Gastroesophageal sphincter (tissue), 4 donors: Measurements from ENCODE around the gene PIAS2. TPM values are rescaled to one million over a fixed set of nuclear protein-coding genes. Genes with fewer than 3 reads are reported as not detected.

ENCODE experiments used
- ATAC-seq: fragments of 150-250 bp; one replicate; pipeline ENCODE4 v1.9.1; 2016; ENCODE audit warnings: mild to moderate bottlenecking, moderate library complexity
- H3K27ac ChIP-seq, 4 donors: fragments of 200-600 bp; sonication (generic) in 3 of 4; 1 replicate in 3 of 4; 2 replicates in 1 of 4; pipeline ENCODE4 v1.5.1; 2016 to 2019
- H3K27me3 ChIP-seq: fragments of 200-600 bp; sonication (generic); one replicate; pipeline ENCODE4 v1.5.1; 2019
- H3K36me3 ChIP-seq, 2 donors: fragments of 200-600 bp; sonication (generic); one replicate each; pipeline ENCODE4 v1.5.1; 2019; ENCODE audit warnings: control low read depth in 1 of 2
- H3K4me1 ChIP-seq, 3 donors: fragments of 200-600 bp; sonication (generic); 1 replicate in 2 of 3; 2 replicates in 1 of 3; pipeline ENCODE4 v1.5.1; 2016 to 2019; ENCODE audit warnings: control low read depth in 2 of 3
- H3K4me3 ChIP-seq, 2 donors: fragments of 200-600 bp; sonication (generic); one replicate each; pipeline ENCODE4 v1.5.1; 2019; ENCODE audit warnings: mild to moderate bottlenecking in 1 of 2, moderate library complexity in 1 of 2
- H3K9me3 ChIP-seq, 3 donors: fragments of 200-600 bp; sonication (generic); one replicate each; pipeline ENCODE4 v1.5.1; 2017 to 2019; ENCODE audit warnings: control low read depth in 2 of 3
- CTCF ChIP-seq, 4 experiments: fragments of 200-600 bp in 2 of 4; fragments of 450-650 bp in 2 of 4; sonication (generic) in 1 of 4; IDR thresholded peaks; one replicate each; pipeline ENCODE4 v1.5.1; 2017 to 2019; ENCODE audit warnings: antibody characterized with exemption in 4 of 4, mild to moderate bottlenecking in 2 of 4, moderate library complexity in 2 of 4
- EP300 ChIP-seq: sonication (generic); formaldehyde crosslinking; IDR thresholded peaks from one replicate; pipeline ENCODE4 v1.6.1; 2017; ENCODE audit warnings: antibody characterized with exemption, mild to moderate bottlenecking
- POLR2A ChIP-seq, 2 donors: fragments of 450-650 bp; IDR thresholded peaks; one replicate each; pipeline ENCODE4 v1.6.1; 2017; ENCODE audit warnings: antibody characterized with exemption in 2 of 2, mild to moderate bottlenecking in 2 of 2, moderate library complexity in 1 of 2
- POLR2AphosphoS5 ChIP-seq: sonication (generic); formaldehyde crosslinking; IDR thresholded peaks from one replicate; pipeline ENCODE4 v1.6.1; 2017; ENCODE audit warnings: antibody characterized with exemption
- WGBS, 2 donors: methylation state at CpG; one replicate each; pipeline ENCODE4 v1.1.5; 2018; ENCODE audit warnings: low coverage in 1 of 2; 5-methylcytosine and 5-hydroxymethylcytosine counted together
- total RNA-seq, 4 donors: library from RNA; depleted of rRNA; stranded (reverse); fragments of >200 nt; gene quantifications; one replicate each; pipeline ENCODE4 v1.1.0, GENCODE V29; 2016

Gene PIAS2
- total RNA-seq, 4 donors from 2014 or later = 26.4 to 31.0 (median 28.1) TPM

- H3K4me1 ChIP-seq = peaks cover 0 to 24% (median 9%) of the 10 kb centered on the region in 3 donors
- H3K9me3 ChIP-seq = no peaks in the 10 kb centered on the region
- no peaks in the 10 kb centered on the region for H3K36me3 ChIP-seq
- H3K4me3 ChIP-seq = no peak overlapping the region
- WGBS, 2 donors = 39 to 56% methylated on average over 3 to 5 of the region's 6 CpGs
- H3K27ac ChIP-seq = no peak overlapping the region
- no peak for TF ChIP-seq POLR2A (IDR thresholded peaks at IDR 0.05)
- no peak for TF ChIP-seq POLR2AphosphoS5
- TF ChIP-seq EP300 = no peak
- TF ChIP-seq CTCF (IDR thresholded peaks at IDR 0.05) = no peak
- peaks cover 67% of the 10 kb centered on the region for H3K27me3 ChIP-seq
- ATAC-seq = no peak
Measured at GRCh38 chr18:46759890-46760289, 157.4 kb downstream of the PIAS2 start.

GRCh38 chr18:46756559-46757201 is 160.6 kb downstream of the PIAS2 start, which contains the start of gene ST8SIA5:
ST8SIA5 (minus strand) TSS chr18:46757053; CDS start chr18:46756508, 545 bp downstream.
- ATAC-seq = no peak
- WGBS, 2 donors = 0% methylated on average over 3 of the region's 74 CpGs; no CpG with 5 or more reads in 1 of the 2 donors
- H3K27me3 ChIP-seq = peaks cover 79% of the 10 kb centered on the region

GRCh38 chr18:46756025-46756558 is 161.2 kb downstream of the PIAS2 start:
- TF ChIP-seq POLR2A (IDR thresholded peaks at IDR 0.05) (no peak), POLR2AphosphoS5 (no peak), EP300 (no peak), CTCF (IDR thresholded peaks at IDR 0.05) (no peak)
- Histone ChIP-seq H3K9me3 (no peaks in the 10 kb centered on the region), H3K27ac (no peak overlapping the region), H3K27me3 (peaks cover 79% of the 10 kb centered on the region), H3K4me1 (peaks cover 0 to 24% (median 9%) of the 10 kb centered on the region in 3 donors), H3K4me3 (peak overlapping the region in 1 of 2 donors; percentile 34), H3K36me3 (no peaks in the 10 kb centered on the region)
- 0 to 17% methylated on average over 5 of the region's 41 CpGs for WGBS, 2 donors
- no peak for ATAC-seq

More at GRCh38 chr18:46756559-46757201, 160.6 kb downstream of the PIAS2 start, which contains the start of gene ST8SIA5:
- TF ChIP-seq EP300 = no peak
- no peak for TF ChIP-seq POLR2AphosphoS5
- TF ChIP-seq POLR2A (IDR thresholded peaks at IDR 0.05) = no peak
- Histone ChIP-seq H3K4me1 (peaks cover 0 to 24% (median 9%) of the 10 kb centered on the region in 3 donors), H3K4me3 (peak within 1 kb of the TSS in 1 of 2 donors; percentile 34), H3K27ac (no peak within 1 kb of the TSS), H3K36me3 (no peaks in the 10 kb centered on the region), H3K9me3 (no peaks in the 10 kb centered on the region)

GRCh38 chr18:46755315-46756024 is 161.8 kb downstream of the PIAS2 start:
- no peak overlapping the region for H3K27ac ChIP-seq

More at GRCh38 chr18:46755315-46756024, 161.8 kb downstream of the PIAS2 start:
- Histone ChIP-seq H3K9me3 (no peaks in the 10 kb centered on the region), H3K36me3 (no peaks in the 10 kb centered on the region), H3K27me3 (peaks cover 77% of the 10 kb centered on the region), H3K4me3 (no peak overlapping the region), H3K4me1 (peaks cover 0 to 24% (median 9%) of the 10 kb centered on the region in 3 donors)
- no peak for ATAC-seq
- WGBS, 2 donors = 10 to 15% methylated on average over 13 to 14 of the region's 17 CpGs
- no peak for TF ChIP-seq CTCF (IDR thresholded peaks at IDR 0.05)
- TF ChIP-seq EP300 = no peak
- TF ChIP-seq POLR2A (IDR thresholded peaks at IDR 0.05) = no peak
- TF ChIP-seq POLR2AphosphoS5 = no peak
